HG03139 (cell line): ENCODE measurements around the gene ADGRB3.
"Not testable (repeated sequence)": the region's sequence is repeated elsewhere in the genome, so short reads cannot be mapped to it uniquely, and the experiment has no call there.

Experiments
- ATAC-seq: cut with Tn5 transposase; IDR thresholded peaks from one replicate; pipeline ENCODE4 v1.9.1; 2021; ENCODE audit not compliant: unreplicated experiment

Gene ADGRB3

DNA sequence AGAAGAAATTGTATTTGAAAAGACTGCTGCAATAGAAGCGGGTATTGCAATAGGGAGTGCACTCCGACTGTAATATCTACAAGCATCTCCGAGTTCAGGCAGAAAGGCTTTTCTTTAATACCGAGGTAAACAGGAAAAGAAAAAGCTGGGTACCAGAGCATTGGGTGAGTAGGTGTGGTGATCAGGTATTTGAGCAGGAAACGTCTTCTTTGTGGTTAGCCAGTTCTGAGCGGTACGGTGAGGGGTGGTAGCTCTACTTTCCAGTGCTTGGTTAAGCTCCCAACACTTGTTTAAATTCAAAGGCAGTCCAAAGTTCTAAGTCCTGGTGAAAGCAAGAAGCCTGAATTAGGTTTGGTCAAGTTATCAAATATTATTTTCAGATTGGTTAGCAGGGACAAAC lies 757.7 kb downstream of the ADGRB3 start:
- ATAC-seq = no peak

DNA sequence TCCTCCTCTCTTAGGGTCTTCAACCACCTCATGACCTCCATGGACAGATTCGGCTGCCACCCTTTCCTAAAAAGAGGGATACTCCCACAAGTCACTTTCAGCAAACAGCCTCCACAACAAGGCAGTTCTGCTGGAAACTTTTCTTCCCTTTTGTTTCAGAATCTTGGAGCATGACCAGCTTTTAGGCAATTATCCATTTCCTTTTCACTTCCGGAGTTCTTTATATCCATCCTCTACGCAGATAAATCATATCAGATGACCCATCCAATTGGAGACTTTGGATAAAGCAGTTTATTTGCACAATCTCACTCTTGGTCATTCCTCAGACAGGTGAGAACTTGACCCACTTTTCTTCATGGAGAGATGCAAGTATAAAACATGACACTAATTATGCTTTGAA lies 763.2 kb downstream of the ADGRB3 start:
- no peak for ATAC-seq

DNA sequence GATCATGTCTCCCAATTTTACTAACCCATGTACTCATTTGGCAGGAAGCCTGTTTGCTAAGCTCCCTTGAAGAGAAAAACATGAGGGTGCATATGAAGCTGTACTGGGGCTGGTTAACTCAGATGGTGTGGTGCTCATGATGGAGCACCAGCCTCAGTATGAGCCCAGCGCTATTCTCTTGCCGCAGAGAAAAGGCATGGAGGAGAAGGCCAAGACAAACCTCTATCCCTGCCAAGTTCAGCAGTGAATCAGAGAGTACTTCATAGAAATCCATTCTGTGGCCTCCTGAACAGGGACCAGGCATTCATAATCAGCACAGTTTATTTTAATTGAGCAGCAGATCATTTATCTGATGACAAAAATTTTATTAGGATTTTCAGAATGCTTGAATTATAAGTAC lies 763.6 kb downstream of the ADGRB3 start:
- ATAC-seq = no peak

DNA sequence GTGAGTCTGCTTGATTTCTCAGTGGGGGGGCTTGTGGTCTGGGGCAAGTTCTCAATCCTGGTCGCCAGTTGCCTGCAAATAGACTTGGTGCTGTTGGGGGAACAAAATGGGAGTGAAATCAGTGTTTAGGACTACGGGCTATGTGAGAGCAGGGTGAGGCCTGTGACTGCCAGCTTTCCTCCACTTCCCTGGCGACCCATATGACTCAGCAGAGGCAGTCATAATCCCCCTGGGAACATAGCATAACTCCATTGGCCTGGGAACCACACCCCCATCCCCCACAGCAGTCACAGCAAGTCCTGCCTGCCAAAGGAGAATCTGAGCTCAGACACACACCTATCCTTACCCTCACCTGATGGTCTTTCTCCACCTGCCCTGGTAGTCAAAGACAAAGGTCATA lies 773.8 kb downstream of the ADGRB3 start:
- no peak for ATAC-seq

DNA sequence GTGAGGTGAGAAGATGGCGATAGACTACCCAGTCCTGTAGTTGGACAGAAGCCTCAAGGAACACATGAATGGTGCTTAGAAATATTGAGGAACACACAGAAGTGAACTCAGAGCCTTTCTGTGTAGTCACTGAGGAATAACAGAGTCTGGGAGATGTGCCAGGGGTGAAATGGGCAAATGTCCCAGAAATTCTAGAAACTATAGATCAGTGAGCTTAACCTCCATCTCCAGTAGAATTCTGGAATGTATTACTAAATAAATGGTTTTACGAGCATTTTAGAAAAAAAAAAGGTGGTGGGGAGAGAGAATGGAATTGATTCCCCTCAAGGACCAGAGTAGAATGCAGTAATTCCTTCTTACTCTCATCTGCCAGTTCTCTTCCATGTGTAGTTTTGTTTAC lies 781.7 kb downstream of the ADGRB3 start:
- no peak for ATAC-seq

DNA sequence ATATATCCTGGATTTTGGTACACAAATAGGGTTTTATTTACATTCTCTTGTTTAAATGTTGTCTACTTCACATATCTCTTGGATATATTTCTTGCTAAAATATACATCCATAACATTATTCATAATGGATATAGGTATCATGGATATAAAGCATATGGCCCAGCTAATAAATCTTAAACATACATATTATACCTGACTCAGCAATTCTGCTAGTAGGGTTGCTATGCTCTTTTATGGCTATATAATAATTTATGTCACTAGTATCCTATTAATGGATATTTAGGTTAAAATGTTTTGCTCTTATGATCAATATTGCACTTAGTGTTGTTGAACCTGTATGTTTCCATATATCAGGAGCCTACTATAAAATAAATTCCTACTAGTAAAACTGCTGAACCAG lies 786.2 kb downstream of the ADGRB3 start:
- no peak for ATAC-seq

DNA sequence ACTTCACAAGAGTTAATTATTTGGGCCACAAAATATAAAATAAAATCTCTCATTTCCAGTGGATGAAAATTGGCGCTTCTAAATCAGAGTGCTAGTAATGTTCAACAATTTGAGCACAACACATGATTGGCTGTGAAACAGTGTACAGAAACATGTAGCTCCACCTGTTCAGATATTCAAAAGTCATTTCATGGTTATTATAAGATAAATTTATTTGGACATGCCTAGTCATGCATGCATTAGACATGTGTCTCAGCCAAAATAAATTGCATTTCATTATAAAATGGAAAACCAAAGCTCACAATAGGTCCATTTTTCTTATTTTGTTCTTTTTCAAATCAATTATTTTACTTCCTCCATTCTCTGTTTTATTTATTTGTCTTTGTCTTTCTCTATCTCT lies 786.9 kb downstream of the ADGRB3 start:
- no peak for ATAC-seq

DNA sequence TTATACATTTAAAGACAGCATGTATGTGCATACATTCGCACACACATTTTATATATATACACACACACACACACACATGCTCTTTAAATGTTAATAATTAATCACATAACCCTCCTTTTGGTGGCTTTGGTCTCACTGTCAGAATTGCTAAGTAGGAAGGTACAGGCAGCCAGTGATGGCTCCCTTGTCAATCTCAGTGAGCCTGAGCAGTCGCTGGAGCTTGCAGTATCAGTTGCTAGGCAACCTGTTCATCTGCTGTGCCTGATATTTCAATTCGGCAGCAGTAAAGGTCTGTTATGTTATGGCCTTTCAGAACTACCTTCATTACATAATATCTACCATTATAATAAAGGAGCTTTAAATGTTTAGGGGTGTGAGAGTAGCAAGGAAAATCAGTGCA lies 787.4 kb downstream of the ADGRB3 start:
- no peak for ATAC-seq

DNA sequence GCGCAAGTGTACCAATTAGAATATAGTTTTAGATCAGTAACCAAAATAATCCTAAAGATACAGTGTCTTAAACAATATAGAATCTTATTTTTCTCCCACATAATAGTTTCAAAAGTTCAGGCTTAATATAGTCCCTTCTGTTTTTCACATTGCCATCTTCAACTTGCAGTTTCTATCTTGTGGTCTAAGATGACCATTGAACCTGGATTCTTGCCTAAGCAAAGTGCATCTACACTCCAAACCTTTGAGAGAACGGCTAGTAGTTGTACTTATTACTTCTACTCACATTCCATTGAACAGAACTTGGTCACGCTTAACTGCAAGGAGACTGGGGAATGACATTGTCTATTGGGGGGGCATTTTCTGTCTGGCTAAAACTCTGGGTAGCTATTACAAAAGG lies 788.7 kb downstream of the ADGRB3 start:
- no peak for ATAC-seq

DNA sequence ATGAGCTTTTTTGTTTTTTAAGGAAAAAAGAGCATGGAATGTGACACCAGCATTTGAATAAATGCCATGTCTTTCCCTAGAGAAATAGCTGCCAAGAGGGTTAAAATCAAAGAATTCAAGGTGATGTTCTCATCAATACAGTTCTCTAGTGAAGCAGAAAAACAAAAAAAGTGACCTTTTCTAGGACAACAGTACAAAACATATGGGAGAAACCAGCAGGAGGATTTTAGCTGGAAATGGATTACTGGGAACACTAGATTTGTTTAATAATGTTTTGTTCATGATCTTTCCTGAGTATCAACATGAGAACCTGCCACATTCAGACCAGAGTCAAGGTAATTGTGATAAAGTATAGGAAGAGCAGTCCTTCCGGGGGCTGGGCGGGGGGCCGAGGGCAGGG lies 789.5 kb downstream of the ADGRB3 start:
- no peak for ATAC-seq

DNA sequence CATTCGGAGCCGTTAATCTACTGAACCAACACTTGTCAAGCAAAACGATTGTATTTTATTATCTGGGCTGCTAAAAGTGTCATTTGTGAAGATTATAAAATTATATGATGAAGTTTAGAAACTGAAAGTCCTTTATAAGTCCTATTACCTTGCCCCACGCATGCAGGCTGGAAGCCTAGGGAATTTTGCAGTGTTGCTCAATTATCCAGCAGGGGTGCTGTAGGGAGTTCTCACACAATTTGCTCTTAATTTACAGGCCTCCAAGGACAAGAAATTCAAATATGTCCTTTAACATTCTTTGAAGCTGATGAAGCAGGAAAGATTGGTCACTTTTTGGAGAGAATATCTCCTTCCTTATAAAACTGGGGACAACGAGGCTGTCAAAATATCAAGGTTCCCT lies 792.8 kb downstream of the ADGRB3 start:
- no peak for ATAC-seq

DNA sequence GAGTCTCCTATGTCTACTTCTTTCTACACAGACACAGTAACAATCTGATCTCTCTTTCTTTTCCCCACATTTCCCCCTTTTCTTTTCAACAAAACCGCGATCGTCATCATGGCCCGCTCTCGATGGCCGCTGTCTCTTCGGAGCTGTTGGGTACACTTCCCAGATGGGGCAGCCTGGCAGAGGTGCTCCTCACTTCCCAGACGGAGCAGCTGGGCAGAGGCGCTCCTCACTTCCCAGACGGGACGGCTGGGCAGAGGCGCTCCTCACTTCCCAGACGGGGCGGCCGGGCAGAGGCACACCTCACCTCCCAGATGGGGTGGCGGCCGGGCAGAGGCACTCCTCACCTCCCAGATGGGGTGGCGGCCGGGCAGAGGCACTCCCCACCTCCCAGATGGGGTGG lies 797.1 kb downstream of the ADGRB3 start:
- not testable (repeated sequence) for ATAC-seq

DNA sequence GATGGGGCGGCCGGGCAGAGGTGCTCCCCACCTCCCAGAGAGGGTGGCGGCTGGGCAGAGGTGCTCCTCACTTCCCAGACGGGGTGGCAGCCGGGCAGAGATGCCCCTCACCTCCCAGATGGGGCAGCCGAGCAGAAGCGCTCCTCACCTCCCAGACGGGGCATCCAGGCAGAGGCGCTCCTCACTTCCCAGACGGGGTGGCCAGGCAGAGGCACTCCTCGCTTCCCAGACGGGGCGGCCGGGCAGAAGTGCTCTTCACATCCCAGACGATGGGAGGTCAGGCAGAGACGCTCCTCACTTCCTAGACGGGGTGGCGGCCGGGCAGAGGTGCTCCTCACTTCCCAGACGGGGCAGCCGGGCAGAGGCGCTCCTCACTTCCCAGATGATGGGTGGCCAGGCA lies 798.0 kb downstream of the ADGRB3 start:
- not testable (repeated sequence) for ATAC-seq

DNA sequence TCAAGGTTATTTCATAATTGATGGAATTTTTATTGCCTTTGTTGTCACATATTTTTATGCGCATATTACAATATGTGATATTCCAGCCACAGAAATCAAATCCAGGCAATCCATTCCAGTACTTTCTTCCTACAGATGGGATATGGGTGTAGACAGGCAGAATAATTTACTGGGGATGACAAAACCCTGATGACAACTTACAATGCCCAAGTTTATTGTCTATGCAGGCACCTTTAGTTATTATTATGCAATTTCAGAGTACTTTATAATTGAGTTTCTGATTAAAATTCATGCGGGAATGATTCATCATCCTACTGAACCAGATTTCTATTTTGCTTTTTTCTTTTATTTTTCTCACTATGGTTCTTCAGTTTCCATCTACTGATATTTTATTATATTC lies 803.0 kb downstream of the ADGRB3 start:
- no peak for ATAC-seq
